Stimulated activated naive CD8-positive, alpha-beta T cell treated with anti-CD3 and anti-CD28 coated beads, Interleukin-15, Interleukin-2, amounts not matched to agents 100 U/mL and 50 U/mL, for 24 hours (primary cell): ENCODE data around the gene SOCS1.

Source experiments
- ATAC-seq: fragments of 150-1000 bp; cut with Tn5 transposase; one replicate; pipeline ENCODE4 v1.10.0; 2021
- DNase-seq: peaks from one replicate; pipeline ENCODE4 v3.0.0; 2021

Gene SOCS1

DNA sequence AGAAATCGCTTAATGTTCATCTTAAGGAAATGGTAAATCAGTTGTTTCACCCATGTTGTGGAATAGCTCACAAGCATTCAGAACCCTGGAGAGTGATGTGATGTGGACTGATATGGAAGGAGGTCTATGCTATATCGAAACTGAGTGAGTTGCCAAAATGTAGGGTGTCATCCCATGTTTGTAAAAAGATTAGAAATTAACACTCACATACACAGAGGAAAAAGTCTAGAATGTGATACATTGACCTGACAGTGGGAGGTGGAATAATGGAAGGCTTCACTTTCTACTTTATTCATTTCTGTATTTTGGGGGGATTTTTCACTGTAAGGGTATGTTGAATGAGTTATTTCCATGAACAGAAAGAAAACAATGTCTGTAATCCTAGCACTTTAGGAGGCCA lies 29.8 kb upstream of the SOCS1 start:
- ATAC-seq: peak; percentile 64
- DNase-seq: no peak

- no peak for DNase-seq
- no peak for ATAC-seq
Measured at GRCh38 chr16:11283820-11284248, 27.8 kb upstream of the SOCS1 start.

- DNase-seq (no peak), ATAC-seq (no peak)
Measured at GRCh38 chr16:11280616-11281522, 24.9 kb upstream of the SOCS1 start, which contains the start of gene PRM1. Gene PRM1, minus strand, starts transcription at chr16:11281330. Its CDS starts 92 bp downstream, at chr16:11281238.

DNA sequence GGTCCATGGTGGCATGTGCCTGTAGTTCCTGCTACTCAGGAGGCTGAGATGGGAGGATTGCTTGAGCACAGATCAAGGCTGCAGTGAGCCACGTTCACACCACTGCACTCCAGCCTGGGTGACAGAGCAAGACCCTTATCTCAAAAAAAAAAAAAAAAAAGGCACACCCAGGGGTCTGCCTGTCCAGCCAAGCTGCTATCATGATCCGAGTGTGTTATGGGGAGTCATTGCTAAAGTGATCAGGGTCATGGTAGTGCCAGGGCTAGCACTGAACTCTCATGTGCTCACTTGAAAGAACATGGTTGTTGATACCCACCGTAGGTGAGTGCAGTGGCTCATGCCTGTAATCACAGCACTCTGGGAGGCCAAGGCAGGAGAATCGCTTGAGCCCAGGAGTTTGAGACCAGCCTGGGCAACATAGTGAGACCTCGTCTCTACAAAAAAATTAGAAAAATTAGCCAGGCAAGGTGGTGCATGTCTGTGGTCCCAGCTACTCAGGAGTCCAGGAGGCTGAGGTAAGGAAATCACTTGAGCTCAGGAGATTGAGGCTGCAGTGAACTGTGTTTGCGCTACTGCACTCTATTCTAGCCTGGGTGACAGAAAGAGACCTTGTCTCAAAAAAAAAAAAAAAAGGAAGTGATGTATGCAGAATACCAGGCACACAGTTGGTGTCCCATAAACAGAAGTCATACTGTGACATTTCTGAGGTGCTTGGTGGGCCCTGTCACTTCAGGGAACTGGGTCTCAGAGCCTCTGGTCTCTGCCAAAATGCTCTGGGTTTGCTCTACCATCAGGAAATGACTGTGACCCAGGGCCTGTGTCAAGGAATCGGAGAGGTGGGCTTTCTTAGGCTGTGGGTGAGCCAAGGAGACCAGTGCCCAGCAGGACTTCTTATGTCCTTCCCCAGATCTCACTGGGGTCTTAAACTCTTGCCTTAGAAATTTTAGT lies 23.0 kb upstream of the SOCS1 start:
- DNase-seq (no peak), ATAC-seq (no peak)

DNA sequence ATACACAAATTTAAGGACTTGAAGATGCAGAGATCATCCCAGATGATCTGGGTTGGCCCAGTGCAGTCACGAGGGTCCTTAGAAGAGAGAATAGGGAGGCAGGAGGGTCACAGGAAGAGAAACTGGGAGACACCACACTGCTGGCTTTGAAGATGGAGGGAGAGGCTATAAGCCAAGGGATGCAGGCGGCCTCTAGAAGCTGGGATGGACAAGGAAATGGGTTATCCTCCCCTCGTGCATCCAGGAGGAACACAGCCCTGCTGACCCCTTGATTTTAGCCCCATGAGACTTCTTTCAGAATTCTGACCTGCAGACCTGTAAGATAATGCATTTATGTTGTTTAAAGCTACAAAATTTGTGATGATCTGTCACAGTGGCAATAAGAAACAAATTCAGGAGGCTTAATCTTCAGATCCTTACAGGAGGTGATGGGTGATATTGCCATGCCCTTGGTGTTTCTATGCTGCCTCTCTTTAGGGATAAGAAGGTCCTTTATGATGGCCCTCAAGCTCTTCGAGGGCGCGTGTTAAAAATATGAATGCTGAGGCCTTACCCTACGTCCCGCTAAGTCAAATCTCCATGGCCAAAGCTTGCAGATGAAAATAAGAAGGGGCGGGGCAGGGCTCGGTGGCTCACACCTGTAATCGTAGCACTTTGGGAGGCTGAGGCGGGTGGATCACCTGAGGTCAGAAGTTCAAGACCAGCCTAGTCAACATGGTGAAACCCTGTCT lies 21.8 kb upstream of the SOCS1 start:
- ATAC-seq (no peak), DNase-seq (no peak)

- DNase-seq: no peak
- no peak for ATAC-seq
Measured at GRCh38 chr16:11276896-11277593, 21.0 kb upstream of the SOCS1 start.

DNA sequence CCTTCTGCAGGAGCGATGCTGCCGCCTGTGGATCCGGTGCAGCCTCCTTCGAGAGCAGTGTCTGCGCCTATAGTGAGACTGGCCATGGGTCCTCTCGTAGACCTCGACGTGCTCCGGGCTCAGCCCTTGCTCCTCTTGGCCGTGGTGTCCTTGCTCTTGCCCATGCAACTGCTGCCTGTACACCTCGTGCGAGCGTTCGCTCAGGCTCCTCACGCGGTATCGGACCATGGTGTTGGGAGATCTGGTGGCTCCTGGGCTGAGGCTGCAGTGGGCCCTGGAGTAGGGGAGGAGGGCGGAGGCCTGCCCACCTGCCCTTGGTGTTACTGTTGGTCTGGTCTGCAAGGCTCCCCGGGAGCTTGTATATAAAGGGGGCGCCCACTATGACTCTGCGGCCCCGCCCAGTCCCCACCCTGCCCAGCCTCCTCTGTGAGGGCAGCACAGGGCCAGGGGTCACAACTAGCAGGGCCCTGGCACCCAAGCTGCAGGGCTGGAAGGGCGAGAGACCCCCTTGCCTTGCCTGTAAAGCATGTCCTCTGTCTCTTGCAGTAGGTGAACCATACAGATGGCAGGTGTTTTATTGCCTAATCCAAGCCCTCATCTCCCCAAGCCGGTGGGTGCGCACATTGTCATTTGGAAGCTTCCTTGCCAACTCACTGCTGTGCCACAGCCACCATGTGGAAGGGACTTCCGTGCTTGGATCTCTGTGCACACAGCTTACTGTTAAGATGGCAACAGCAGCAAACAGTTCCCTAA lies 20.3 kb upstream of the SOCS1 start, which contains the start of gene PRM2:
Gene PRM2 (minus strand): TSS at position 338 of the 753 bp plus-strand sequence. CDS start 110 bp downstream, at position 228.
- DNase-seq (no peak), ATAC-seq (no peak)

DNA sequence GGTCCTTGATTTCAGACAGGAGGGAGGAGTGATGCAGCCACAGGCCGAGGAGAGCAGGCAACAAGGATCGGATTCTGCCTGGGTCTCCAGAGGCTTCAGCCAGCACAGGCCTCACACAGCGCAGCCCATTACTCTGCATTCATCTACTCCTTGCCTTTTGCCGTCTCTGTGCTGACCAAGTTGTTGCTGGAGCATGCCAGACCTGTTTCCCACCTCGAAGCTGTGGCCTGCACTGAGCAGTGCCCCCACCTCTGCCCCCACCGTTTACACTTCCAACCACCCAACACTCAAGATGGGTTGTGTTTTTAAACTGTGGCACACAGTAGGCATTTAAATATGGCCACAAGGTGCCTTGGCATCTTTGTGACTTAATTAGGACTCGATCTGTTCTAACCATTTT lies 19.0 kb upstream of the SOCS1 start:
- DNase-seq (no peak), ATAC-seq (peak; percentile 12)

DNA sequence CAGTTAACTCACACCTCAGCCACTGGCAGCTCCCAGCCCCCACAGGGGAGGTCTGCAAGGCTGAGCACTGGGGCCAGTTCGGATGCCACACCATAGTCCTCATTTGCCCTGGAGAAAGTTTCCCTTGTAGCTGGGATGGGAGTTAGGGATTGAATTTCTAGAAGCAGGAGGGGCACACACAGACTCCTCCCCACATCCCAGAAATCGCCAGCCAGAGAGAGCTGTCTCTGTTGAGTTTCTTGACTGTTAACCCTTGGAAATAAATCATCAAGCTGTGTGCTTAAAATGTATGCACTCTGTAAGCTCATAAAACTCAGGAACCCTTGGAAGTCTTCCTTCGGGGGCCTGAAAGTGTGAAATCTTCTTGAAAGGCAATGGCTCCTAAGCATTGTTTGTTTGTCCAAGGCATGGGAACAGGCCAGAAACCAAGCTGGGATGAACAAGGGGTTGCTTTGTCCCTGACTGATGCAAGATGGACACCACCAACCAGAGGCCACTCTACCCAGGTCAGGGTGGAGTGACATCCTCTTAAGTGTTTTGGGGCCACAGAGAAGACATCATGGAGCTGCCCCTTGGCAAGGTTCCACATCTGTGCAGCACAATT lies 17.8 kb upstream of the SOCS1 start:
- ATAC-seq: no peak
- no peak for DNase-seq

GRCh38 chr16:11272921-11273720 lies 17.1 kb upstream of the SOCS1 start, which contains the start of gene PRM3:
Gene PRM3, minus strand, starts transcription at chr16:11273629. Its CDS starts 34 bp downstream, at chr16:11273595.
- no peak for DNase-seq
- peak; percentile 16 for ATAC-seq

DNA sequence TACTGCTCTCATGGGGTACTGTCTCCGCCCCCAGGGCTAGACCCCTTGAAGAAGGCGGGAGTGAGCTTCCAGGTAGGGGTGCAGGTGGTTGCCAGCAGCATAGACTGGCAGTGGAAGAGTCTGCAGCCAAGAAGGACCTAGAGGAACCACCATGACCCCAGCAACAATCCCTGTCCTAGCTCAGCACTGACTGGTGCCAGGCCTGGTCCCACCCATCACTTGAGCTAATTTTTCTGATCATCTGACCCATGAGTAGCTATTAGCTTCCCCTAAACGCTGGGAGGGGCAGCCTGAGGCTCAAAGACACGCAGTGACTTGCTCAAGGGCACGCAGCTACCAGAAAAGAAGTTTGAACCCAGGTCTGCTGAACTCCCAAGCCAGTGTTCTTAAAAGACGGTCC lies 16.5 kb upstream of the SOCS1 start:
- ATAC-seq (no peak), DNase-seq (no peak)

DNA sequence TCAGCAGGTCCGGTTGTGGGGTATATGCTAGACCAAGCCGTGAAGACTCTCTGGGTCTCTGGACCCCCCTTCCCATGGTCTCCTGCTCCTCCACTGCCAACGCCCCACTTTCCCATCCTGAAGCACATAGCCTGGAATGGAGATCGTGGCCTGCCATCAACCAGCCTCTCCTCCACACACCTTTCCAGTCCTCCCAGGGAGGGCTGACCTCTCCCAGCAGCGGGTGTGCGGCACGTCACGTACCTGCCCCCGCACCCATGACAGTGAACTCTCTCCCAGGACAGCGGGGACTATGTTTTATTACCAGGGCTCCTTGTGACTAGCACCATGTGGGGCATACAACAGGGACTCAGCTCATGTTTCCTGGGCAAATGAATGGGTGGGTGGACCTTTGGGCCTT lies 15.6 kb upstream of the SOCS1 start:
- no peak for DNase-seq

DNA sequence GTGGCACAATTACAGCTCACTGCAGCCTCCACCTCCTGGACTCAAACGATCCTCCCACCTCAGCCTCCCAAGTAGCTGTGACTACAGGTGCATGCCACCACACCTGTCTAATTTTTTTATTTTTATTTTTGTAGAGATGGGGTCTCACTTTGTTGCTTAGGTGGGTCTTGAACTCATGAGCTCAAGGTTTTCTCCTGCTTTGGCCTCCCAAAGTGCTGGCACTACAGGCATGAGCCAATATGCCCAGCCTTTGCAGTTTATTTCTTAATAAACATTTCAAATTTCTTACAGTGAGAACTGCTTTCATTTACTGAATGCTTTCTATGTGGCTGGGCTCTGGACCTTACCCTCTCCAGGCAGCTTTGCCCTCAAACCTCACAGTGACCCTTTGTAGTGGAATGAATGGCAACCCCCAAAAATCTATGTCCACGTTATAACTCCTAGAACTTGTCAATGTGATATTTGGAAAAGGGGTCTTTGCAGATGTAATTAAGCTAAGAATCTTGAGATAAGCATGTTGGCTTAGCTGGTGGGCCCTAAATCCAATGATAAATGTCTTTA lies 14.7 kb upstream of the SOCS1 start:
- no peak for ATAC-seq
- no peak for DNase-seq

More for the DNA sequence above, 15.6 kb upstream of the SOCS1 start:
- ATAC-seq: no peak

GRCh38 chr16:11268921-11269375 lies 12.9 kb upstream of the SOCS1 start, which contains the start of gene TNP2:
Gene TNP2, minus strand, starts transcription at chr16:11269325. Its CDS starts 63 bp downstream, at chr16:11269262.
- DNase-seq: no peak
- no peak for ATAC-seq

- no peak for DNase-seq
- ATAC-seq: no peak
Measured at GRCh38 chr16:11265124-11265523, 9.1 kb upstream of the SOCS1 start.

- ATAC-seq: no peak
- DNase-seq: no peak
Measured at GRCh38 chr16:11264155-11264832, 8.3 kb upstream of the SOCS1 start.

DNA sequence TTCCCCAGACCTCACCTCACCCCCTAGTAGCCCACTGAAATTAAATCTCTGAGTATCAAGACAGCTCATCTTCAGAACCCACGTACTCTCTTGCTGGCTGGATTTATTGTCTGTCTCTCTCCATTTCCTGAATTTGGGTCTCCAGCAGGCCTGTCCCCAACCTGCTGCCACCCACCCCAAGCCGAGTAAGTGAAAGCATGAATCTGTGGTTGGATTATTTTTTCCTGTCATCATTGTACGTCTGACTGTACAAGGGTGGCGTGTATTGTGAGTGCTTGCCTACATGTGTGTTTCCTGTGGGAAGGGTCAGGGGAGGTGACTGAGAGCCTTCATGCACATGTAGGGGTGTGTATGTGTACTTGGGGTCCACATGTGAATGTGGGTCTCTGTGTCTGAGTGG lies 7.7 kb upstream of the SOCS1 start:
- ATAC-seq: peak; percentile 88
- DNase-seq: peak; percentile 66

DNA sequence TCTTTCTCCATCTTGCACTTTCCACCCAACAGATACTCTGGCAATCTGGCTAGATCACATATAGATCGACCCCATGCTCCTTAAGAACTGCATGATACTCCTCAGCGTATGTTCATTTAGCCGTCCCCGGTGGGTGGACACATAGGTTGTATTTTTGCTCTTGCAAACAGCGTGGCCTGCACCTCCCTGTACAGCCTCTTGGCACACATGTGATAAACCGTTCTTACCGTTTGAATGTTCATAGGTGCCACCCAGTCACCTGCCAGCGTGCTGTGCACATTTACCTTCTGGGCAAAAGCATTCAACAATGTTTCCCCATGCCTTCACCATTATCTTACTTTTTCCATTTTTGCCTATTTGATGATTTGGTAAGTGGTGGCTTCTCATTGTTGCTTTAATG lies 6.9 kb upstream of the SOCS1 start:
- ATAC-seq: no peak
- no peak for DNase-seq
